Activated CD4-positive, alpha-beta T cell treated with anti-CD3 and anti-CD28 coated beads, Interleukin-2, amount 50 U/mL, for 4 hours (primary cell): ENCODE data around the gene SMARCA4.
A peak's percentile ranks its signal among the peaks of the same experiment; 100 is the strongest.
"Not testable (repeated sequence)": the region's sequence is repeated elsewhere in the genome, so short reads cannot be mapped to it uniquely, and the experiment has no call there.

ENCODE experiments used
- DNase-seq, 2 experiments: peaks; one replicate each; pipeline ENCODE4 v3.0.0-alpha.2; 2020

The SMARCA4 gene

DNA sequence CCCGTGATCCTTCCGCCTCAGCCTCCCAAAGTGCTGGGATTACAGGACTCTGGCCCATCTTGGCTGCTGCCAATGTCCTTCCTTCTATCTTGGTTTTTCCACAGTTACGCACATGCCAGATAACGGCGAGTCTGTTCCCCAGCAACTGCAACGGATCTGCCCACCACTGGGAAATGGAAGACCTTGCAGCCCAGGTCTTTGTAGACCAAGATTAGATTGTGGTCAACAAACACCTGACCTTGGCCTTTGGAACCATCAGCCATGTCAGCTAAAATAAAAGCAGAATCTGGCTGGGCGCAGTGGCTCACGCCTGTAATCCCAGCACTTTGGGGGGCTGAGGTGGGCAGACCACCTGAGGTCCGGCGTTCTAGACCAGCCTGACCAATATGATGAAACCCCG lies 118.1 kb downstream of the SMARCA4 start:
- no peak for DNase-seq

DNA sequence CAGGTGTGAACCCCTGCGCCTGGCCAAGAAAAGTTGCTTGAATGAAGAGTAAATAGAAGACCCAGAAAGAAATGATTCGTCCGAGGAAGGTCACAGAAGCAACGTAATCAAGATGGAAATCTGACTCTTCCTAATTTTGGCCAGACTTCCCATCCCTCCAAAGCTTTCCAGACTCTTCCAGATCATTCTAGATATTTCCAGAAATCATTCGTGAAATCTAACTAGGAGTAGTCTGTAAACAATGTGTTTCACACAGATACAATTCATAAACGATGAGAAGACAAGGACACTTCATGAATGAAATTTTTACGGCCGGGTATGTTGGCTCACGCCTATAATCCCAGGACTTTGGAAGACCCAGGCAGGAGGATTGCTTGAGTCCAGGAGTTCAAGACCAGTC lies 119.2 kb downstream of the SMARCA4 start:
- no peak for DNase-seq

- DNase-seq = no peak
These were observed 127.2 kb downstream of the SMARCA4 start for GRCh38 chr19:11087870-11088505.

DNA sequence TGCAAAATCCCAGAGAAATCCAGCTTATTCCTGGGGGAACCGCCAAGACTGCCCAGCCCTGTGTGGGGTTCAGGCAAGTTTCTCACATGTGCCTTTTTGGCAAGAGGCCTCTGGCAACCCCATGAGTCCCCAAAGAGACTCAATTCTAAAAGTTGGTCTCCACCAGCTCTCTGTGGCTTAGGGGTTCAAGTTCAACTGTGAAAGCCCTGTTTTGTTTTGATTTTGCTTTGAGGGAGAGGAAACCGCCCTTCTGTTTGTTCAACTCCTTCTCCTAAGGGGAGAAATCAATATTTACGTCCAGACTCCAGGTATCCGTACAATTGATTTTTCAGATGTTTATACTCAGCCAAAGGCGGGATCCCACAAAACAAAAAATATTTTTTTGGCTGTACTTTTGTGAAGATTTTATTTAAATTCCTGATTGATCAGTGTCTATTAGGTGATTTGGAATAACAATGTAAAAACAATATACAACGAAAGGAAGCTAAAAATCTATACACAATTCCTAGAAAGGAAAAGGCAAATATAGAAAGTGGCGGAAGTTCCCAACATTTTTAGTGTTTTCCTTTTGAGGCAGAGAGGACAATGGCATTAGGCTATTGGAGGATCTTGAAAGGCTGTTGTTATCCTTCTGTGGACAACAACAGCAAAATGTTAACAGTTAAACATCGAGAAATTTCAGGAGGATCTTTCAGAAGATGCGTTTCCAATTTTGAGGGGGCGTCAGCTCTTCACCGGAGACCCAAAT lies 127.8 kb downstream of the SMARCA4 start:
- DNase-seq = no peak

DNA sequence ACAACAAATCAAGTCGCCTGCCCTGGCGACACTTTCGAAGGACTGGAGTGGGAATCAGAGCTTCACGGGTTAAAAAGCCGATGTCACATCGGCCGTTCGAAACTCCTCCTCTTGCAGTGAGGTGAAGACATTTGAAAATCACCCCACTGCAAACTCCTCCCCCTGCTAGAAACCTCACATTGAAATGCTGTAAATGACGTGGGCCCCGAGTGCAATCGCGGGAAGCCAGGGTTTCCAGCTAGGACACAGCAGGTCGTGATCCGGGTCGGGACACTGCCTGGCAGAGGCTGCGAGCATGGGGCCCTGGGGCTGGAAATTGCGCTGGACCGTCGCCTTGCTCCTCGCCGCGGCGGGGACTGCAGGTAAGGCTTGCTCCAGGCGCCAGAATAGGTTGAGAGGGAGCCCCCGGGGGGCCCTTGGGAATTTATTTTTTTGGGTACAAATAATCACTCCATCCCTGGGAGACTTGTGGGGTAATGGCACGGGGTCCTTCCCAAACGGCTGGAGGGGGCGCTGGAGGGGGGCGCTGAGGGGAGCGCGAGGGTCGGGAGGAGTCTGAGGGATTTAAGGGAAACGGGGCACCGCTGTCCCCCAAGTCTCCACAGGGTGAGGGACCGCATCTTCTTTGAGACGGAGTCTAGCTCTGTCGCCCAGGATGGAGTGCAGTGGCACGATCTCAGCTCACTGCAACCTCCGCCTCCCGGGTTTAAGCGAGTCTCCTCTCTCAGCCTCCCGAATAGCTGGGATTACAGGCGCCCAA lies 128.6 kb downstream of the SMARCA4 start, which contains the start of gene LDLR:
Gene LDLR, plus strand, starts transcription at position 210 of the 760 bp plus-strand sequence. Its CDS starts 86 bp downstream, at position 296.
- DNase-seq = peak; percentile 70

DNA sequence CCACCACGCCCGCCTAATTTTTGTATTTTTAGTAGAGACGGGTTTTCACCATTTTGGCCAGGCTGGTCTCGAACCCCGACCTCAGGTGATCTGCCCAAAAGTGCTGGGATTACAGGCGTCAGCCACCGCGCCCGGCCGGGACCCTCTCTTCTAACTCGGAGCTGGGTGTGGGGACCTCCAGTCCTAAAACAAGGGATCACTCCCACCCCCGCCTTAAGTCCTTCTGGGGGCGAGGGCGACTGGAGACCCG lies 129.1 kb downstream of the SMARCA4 start:
- DNase-seq = not testable (repeated sequence)

GRCh38 chr19:11090264-11090996 lies 129.6 kb downstream of the SMARCA4 start:
- peak; percentile 97 to 98 for DNase-seq

GRCh38 chr19:11090997-11091702 lies 130.3 kb downstream of the SMARCA4 start:
- DNase-seq = no peak

GRCh38 chr19:11091703-11092153 lies 130.9 kb downstream of the SMARCA4 start:
- peak; percentile 35 to 43 for DNase-seq

- DNase-seq = peak; percentile 20 to 26
These were observed 131.3 kb downstream of the SMARCA4 start for GRCh38 chr19:11092181-11092538.

GRCh38 chr19:11093689-11094238 lies 132.9 kb downstream of the SMARCA4 start:
- DNase-seq = no peak

GRCh38 chr19:11094520-11094894 lies 133.7 kb downstream of the SMARCA4 start:
- DNase-seq = no peak

- no peak for DNase-seq
These were observed 135.5 kb downstream of the SMARCA4 start for GRCh38 chr19:11096210-11096841.

DNA sequence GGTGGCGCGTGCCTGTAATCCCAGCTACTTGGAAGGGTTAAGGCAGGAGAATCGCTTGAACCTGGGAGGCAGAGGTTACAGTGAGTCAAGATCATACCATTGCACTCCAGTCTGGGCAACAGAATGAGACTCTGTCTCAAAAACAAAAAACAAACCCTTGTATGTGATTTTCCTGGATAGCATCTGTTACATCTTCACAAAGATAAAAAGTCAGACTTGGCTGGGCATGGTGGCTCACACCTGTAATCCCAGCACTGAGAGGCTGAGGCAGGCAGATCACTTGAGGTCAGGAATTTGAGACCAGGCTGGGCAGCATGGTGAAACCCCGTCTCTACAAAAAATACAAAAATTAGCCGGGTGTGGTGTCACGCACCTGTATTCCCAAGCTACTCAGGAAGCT lies 136.5 kb downstream of the SMARCA4 start:
- not testable (repeated sequence) for DNase-seq

GRCh38 chr19:11098327-11098726 lies 137.5 kb downstream of the SMARCA4 start:
- DNase-seq = no peak

DNA sequence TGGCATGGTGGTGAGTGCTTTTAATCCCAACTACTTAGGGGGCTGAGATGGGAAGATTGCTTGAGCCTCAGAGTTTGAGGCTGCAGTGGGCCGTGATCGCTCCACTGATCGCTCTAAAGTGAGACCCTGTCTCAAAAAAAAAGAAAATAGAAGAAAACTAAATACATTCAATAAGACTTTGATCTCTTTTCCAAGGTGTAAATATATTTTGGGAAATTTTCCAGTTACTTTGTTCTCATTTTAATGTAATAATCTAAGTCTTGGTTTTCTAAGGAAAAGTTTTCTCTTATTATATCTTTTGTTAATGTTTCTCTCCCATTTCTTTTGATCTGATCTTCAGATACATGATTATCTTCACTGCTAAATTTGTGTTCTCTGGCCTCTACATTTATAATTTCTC lies 138.0 kb downstream of the SMARCA4 start:
- DNase-seq = no peak

- no peak for DNase-seq
These were observed 139.2 kb downstream of the SMARCA4 start for GRCh38 chr19:11100049-11100448.

- DNase-seq = no peak
These were observed 140.2 kb downstream of the SMARCA4 start for GRCh38 chr19:11101057-11101456.

DNA sequence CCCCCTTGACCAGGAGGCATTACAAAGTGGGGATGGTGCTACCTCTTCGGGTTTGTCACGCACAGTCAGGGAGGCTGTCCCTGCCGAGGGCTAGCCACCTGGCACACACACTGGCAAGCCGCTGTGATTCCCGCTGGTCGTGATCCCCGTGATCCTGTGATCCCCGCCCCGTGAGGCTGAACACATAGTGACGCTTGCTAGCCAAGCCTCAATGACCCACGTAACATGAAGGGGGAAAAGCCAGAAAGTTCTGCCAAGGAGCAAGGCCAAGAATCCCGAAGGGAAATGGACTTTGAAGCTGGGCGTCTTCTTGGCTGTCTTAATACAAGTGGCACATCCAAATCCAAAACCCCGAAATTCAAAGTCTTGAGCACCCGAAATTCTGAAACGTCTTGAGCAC lies 142.1 kb downstream of the SMARCA4 start:
- DNase-seq = no peak

DNA sequence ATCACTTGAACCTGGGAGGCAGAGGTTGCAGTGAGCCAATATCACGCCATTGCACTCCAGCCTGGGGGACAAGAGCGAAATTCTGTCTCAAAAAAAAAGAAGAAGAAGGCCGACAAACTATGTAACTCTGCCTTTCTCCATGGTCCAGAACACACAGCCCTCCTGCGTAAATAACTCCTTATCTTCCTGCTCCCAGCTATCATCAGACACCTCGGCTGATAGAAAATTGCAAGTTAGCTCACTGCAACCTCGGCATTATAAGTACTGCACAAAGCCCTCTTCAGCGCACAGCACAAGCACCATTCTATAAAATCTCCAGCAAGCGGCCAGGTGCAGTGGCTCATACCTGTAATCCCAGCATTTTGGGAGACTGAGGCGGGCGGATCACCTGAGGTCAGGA lies 142.8 kb downstream of the SMARCA4 start:
- not testable (repeated sequence) for DNase-seq

DNA sequence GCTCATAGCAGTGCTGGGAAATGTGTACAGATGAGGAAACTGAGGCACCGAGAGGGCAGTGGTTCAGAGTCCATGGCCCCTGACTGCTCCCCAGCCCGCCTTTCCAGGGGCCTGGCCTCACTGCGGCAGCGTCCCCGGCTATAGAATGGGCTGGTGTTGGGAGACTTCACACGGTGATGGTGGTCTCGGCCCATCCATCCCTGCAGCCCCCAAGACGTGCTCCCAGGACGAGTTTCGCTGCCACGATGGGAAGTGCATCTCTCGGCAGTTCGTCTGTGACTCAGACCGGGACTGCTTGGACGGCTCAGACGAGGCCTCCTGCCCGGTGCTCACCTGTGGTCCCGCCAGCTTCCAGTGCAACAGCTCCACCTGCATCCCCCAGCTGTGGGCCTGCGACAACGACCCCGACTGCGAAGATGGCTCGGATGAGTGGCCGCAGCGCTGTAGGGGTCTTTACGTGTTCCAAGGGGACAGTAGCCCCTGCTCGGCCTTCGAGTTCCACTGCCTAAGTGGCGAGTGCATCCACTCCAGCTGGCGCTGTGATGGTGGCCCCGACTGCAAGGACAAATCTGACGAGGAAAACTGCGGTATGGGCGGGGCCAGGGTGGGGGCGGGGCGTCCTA lies 144.3 kb downstream of the SMARCA4 start:
- no peak for DNase-seq
